ENCODE results near the gene POLD1.
"Not testable (repeated sequence)": the region's sequence is repeated elsewhere in the genome, so short reads cannot be mapped to it uniquely, and the experiment has no call there.

The POLD1 gene

GRCh38 chr19:50433201-50434180 is 49.3 kb downstream of the POLD1 start:
- TF ChIP-seq CTCF (IDR thresholded peaks at IDR 0.05; ENCODE audit: extremely low read depth, missing control alignments) = no peak
- no peak for DNase-seq (ENCODE audit: low spot score)

- TF ChIP-seq CTCF (IDR thresholded peaks at IDR 0.05; ENCODE audit: extremely low read depth, missing control alignments) = no peak
- DNase-seq (ENCODE audit: low spot score) = no peak
These were observed 50.4 kb downstream of the POLD1 start for GRCh38 chr19:50434525-50434924.

- no peak for TF ChIP-seq CTCF (IDR thresholded peaks at IDR 0.05; ENCODE audit: extremely low read depth, missing control alignments)
- DNase-seq (ENCODE audit: low spot score) = no peak
These were observed 51.1 kb downstream of the POLD1 start for GRCh38 chr19:50435221-50435620.

GRCh38 chr19:50435627-50436026 is 51.5 kb downstream of the POLD1 start:
- TF ChIP-seq CTCF (IDR thresholded peaks at IDR 0.05; ENCODE audit: extremely low read depth, missing control alignments) = no peak
- no peak for DNase-seq (ENCODE audit: low spot score)

GRCh38 chr19:50437862-50438449 is 53.8 kb downstream of the POLD1 start:
- TF ChIP-seq CTCF (IDR thresholded peaks at IDR 0.05; ENCODE audit: extremely low read depth, missing control alignments) = no peak
- no peak for DNase-seq (ENCODE audit: low spot score)

- DNase-seq (ENCODE audit: low spot score) = not testable (repeated sequence)
These were observed 55.0 kb downstream of the POLD1 start for GRCh38 chr19:50439130-50439529.

GRCh38 chr19:50444059-50444458 is 59.9 kb downstream of the POLD1 start:
- TF ChIP-seq CTCF (IDR thresholded peaks at IDR 0.05; ENCODE audit: extremely low read depth, missing control alignments) = no peak
- no peak for DNase-seq (ENCODE audit: low spot score)
